Measurements from ENCODE around the gene CDK16. TPM values are rescaled to one million over a fixed set of nuclear protein-coding genes. Genes with fewer than 3 reads are reported as not detected.

Gene CDK16
- polyA plus RNA-seq, 1 of the 3 experiments (the other 2 are of a cell fraction): 116 TPM

- Histone ChIP-seq H3F3A (replicated peaks; ENCODE audit: insufficient read depth) (no peaks in the 10 kb centered on the region), H3K4me2 (no peak overlapping the region), H3K4me3 (ENCODE audit: low read depth in 2 of 2, low read length in 1 of 2) (no peak overlapping the region; a peak in 1 of 4 replicates), H3K36me3 (replicated peaks in 1 of 2; ENCODE audit: control insufficient read depth in 1 of 2, insufficient read depth in 2 of 2, low read length in 1 of 2) (peaks cover 0 to 21% of the 10 kb centered on the region in 2 experiments), H4K20me1 (ENCODE audit: insufficient read depth) (no peaks in the 10 kb centered on the region), H3K79me2 (ENCODE audit: insufficient read depth) (no peaks in the 10 kb centered on the region), H3K9me2 (no peaks in the 10 kb centered on the region), H3K9me3 (no peaks in the 10 kb centered on the region), H3K9ac (no peak overlapping the region), H2AFZ (ENCODE audit: low read depth) (no peak overlapping the region), H3K27me3 (ENCODE audit: insufficient read depth) (peaks cover 38% of the 10 kb centered on the region; the same call in 1 of the 2 replicates), H3K27ac (ENCODE audit: low read depth in 2 of 2, low read length in 1 of 2) (no peak overlapping the region), H3K4me1 (ENCODE audit: control insufficient read depth in 1 of 2, insufficient read depth in 2 of 2, low read depth in 1 of 2, low read length in 1 of 2) (no peaks in the 10 kb centered on the region)
- WGBS (ENCODE audit: low lambda C conversion rate): 62% methylated on average over 4 of the region's 10 CpGs
- ChIA-PET POLR2A (no interaction called here), CTCF (interaction anchor here (1.0 kb wide), 1 partner anchor 342 kb away, joined by 3 read pairs; no protein-coding TSS in a partner anchor)
- no peak for DNase-seq
- TF ChIP-seq CTCF (IDR thresholded peaks at IDR 0.05) (no peak), MAX (IDR thresholded peaks at IDR 0.05; ENCODE audit: low read depth) (no peak), GABPA (IDR thresholded peaks at IDR 0.05; ENCODE audit: low read depth) (no peak), RFX5 (IDR thresholded peaks at IDR 0.05; ENCODE audit: low read length) (no peak), ZBTB33 (IDR thresholded peaks at IDR 0.05; ENCODE audit: borderline replicate concordance, low read depth) (no peak), USF2 (IDR thresholded peaks at IDR 0.05; ENCODE audit: borderline replicate concordance, low read depth, low read length) (no peak), MXI1 (IDR thresholded peaks at IDR 0.05; ENCODE audit: low read depth, low read length) (no peak), FOXJ3 (CRISPR knock-in tag; IDR thresholded peaks at IDR 0.05) (no peak), IRF3 (IDR thresholded peaks at IDR 0.05; ENCODE audit: low read depth, low read length) (no peak), RCOR1 (IDR thresholded peaks at IDR 0.05; ENCODE audit: low read length) (no peak)
These were observed 37.2 kb upstream of the CDK16 start for GRCh38 chrX:47181301-47181700.

Data from SK-N-SH (cell line).